Suppressor macrophage treated with lipopolysaccharide for 4 hours (primary cell): ENCODE data around the gene YEATS2.
A peak's percentile ranks its signal among the peaks of the same experiment; 100 is the strongest.

Source experiments
- DNase-seq: peaks from one replicate; pipeline ENCODE4 v3.0.0-alpha.2; 2020

YEATS2 gene

DNA sequence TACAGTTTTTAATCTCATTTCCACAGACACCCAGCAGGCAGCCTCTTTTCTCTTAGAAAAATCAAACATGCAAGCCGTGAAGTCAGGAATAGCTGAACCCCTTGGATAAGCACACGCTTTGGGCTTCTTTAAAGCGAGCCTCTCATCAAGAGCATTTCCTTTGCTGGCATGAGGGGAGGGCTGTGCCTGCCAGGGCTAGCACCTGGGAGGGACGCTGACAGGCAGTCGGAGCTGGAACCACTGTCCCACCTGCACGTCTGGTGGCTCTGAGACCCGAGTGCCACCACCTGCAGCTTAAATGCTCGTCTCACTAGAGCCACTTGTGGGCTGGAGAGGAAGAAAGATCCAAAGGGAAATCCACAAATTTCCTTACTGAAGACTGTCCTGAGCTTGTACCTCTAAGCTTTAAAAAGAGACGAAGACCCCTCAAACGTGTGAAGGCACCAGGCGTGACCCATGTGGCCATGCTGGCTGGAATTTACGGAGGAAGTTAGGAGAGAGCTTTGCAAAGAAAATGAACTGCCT, 118.4 kb downstream of the YEATS2 start:
- no peak for DNase-seq

- DNase-seq: no peak
These were observed 119.3 kb downstream of the YEATS2 start for GRCh38 chr3:183816681-183817510.

DNA sequence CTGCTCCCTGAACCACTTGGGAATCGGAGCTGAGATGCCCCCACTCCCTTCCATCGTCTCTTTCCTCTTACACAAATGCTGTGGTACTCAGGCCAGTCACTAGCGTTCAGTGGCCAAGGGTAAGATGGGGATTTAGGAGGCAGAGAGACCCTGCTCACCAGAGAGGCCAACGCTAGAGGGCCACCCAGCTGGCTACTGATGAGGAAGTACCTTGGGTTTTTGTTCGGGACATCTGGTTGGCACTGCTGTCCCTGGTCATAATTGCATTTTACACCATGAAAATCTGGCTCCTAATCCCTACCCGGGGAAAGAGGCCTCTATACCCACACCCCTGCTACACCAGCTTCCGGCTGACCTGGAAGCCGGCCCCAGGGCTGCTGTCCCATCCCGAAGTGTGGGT, 120.0 kb downstream of the YEATS2 start:
- DNase-seq: no peak

DNA sequence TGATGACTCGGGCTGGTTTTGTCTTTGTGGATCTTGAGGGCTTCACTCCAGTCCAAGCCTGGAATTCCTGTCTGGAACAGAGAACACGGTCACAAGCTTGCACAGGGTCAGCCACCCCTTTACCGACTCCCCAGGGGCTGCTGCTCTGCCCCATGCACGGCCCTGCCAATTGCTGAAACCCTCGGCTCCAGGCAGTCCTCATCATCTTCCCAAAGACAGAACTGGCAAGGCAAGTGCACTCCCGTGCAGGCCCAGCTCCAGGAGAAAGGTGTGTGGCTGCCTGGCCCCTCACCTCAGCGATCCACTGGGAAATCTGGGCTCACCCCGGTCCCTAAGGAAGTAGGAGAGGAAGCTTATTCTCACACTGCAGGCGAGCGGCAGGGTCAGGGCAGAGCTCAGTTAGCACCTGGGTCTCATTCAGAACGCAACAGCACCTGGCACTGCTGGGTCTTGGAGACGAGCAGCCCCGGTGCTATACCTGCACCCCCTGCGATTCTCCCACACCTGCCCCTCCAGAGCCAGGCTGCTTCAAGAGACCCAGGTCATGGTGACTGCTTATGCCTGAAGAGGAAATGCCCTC, 120.5 kb downstream of the YEATS2 start:
- no peak for DNase-seq

DNA sequence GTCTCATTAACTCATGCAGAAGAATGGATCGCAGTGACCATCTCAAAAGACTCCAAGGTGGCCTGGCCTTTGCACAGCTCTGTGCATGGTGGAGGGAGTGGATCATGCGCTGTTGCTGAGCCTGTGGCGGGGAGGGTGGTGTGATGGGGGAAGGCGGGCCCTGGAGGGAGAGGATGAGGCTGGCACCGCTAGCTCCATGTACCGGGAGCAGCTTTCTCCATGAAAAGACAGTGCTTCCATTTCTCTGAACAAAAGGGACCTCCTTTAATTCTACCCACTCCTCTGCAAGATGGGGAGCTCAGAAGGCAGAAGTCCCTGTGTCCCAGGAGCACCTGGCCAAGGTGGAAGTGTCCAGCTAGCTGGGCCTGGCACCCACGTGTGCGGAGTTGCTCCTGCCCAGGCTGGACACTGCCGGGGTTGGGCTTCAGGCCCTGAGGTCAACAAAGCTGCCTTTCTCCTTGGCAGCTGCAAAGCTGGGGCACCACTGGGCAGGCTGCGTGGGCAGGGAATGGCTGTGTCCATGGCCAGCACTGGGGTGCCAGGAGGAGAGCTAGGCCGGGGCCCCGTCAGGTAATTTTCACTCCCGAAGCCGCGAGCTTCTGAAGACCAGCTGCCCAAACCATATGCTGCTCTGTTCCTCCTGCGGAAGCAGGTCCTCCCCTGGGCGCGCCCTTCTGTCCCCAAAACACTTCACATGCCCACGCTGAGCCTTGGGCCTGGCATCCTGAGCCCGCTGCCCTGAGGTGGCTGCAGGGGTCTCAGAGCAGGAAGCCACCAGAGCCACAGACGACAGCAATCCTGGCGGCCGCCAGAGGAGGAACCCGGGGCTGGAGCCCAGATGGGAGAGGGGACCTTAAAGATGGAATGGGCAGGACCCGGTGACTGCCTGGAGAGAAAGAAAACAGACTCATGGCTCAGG, 121.4 kb downstream of the YEATS2 start:
- DNase-seq: no peak

DNA sequence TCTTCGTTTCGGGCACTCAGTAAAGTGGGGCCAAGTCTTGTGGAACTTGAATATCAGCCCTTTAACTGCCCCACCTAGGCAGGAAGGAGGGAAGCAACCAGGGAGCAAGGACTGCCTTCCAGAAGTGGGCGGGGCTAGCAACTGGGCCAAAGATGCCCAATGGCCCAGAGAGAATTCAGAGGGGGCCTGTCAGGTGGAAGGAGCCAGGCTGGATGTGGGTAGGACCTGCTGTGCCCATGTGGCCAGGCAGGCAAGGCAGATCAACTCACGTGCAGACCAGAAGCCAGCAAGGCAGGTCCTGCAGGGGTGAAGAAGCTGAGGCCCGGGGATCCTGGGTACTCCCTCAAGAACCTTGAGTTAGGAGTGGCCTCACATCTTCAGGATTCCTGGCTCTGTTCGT, 122.2 kb downstream of the YEATS2 start:
- DNase-seq: no peak

- DNase-seq: no peak
These were observed 125.0 kb downstream of the YEATS2 start for GRCh38 chr3:183822631-183823030.

GRCh38 chr3:183823963-183824362, 126.4 kb downstream of the YEATS2 start:
- DNase-seq: no peak

GRCh38 chr3:183824761-183825455, 127.3 kb downstream of the YEATS2 start:
- DNase-seq: peak; percentile 31

- DNase-seq: peak; percentile 60
These were observed 128.0 kb downstream of the YEATS2 start, which contains the start of gene MAP6D1 for GRCh38 chr3:183825456-183826161. Gene MAP6D1 (minus strand): TSS chr3:183825577. CDS start chr3:183825547, 30 bp downstream.

DNA sequence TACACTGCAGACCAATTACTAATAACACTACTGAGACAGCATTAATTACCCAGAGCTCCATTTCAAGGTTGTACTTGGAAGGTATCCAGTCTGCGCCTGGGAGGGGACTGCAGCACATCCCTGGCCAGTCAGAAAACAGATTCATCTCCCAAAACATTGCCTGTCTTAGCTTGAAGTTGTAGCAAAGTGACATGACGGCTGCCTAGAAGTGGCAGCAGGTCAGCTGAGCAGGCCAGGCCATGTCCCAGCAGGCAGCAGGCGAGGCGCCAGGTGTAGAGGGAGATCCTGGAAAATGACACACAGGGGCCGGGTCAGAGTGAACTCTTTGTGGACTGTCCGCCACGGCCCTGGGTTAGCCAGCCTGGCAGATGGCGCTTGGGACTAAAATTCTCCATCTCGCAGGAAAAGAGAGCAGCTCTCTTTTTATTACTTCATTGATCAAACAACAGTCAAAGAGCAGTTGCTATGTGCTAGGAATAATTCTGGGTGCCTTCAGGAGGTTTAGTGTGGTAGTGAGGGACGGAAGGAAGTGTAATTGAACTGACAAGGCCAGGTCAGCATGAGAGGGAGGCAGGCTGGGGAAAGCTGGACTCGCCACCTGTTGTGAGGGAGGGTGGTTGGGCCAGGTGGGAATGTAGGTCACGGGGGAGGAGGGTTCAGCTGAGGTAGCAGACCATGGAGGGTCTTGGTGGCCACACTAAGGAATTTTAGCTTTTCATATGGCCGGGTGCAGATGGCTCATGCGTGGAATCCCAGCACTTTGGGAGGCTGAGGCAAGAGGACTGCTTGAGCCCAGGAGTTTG, 129.1 kb downstream of the YEATS2 start:
- no peak for DNase-seq

GRCh38 chr3:183827809-183828537, 130.4 kb downstream of the YEATS2 start:
- DNase-seq: no peak

- DNase-seq: no peak
These were observed 130.9 kb downstream of the YEATS2 start for GRCh38 chr3:183828538-183828870.

DNA sequence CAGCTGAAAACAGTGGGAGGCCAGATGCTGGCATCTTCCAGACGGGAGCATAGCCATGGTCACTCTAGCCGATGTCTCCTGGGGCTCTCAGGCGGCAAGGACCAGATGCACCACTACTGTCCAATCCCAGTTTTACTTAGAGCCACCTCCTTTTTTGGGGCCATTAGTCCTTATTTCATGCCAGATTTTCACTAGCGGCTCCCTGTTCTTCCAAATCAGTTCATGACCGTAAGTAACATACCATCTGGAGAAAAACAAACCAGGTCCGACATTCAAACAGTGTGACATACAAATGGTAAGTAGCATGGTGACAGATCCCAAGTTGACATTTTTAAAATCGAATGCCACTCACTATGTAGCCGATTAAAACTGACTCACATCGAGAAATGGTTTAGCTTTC, 131.9 kb downstream of the YEATS2 start:
- DNase-seq: no peak

GRCh38 chr3:183830187-183830586, 132.6 kb downstream of the YEATS2 start:
- no peak for DNase-seq

DNA sequence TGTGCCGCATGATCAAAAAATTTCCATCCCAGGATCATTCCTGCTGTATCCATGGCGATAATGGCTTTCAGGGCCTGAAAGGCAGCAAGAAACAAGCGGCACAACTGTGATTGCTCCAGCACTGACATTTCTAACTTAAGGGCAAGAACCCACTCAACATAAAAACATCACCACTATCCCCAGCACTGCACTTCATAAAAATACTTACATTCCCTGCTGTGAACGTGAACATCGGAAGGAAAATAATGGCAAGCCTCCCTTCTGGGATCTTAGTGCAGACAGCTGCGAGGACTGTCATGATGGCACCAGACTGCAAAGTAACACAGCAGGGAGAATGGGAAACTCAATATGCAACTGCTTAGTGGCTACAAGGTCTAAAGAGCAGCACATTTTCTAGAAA, 135.9 kb downstream of the YEATS2 start:
- no peak for DNase-seq

DNA sequence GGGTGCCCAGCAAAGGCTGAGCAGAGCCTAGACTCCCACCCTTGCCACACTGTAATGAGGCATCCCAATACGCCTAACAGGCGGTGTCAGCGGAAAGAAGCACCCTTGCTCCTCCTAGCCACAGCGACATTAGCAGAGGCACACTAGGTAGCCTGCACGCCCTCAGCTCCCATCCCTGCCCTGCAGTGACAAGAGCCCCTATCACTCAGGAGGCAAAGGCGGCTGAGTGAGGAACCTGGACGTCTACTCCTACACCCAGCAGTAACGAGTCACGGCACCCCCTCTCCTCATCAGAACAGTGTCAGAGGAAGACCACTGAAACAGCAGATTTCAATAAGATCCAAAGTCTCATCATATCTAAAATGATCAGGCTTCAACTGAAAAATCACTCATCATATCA, 139.8 kb downstream of the YEATS2 start:
- no peak for DNase-seq

DNA sequence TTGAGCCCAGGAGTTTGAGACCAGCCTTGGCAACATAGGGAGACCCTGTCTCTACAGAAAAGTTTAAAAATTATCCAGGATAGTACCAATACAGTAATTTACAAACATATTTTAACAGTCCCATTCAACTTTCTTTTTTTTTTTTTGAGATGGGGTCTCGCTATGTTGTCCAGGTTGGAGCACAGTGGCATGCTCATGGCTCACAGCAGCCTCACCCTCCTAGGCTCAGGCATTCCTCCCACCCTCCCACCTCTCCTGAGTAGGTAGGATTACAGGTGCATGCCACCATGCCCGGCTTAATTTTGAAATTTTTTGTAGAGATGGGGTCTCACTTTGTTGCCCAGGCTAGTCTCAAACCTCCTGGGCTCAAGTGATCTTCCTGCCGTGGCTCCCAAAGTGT, 140.3 kb downstream of the YEATS2 start:
- DNase-seq: no peak

DNA sequence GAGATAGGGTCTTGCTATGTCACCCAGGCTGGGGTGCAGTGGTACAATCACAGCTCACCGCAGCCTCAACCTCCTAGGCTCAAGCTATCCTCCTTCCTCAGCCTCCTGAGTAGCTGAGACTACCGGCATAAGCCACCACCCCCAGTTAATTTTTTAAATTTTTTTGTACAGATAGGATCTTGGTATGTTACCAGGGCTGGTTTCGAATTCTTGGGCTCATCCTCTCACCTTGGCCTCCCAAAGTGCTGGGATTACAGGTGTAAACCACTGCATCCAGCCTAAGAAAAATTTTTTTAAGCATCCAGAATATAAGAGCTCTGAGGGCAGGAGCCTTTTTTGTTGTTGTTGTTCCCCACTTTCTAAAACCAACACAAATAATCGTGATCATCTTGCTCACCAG, 142.2 kb downstream of the YEATS2 start:
- no peak for DNase-seq

DNA sequence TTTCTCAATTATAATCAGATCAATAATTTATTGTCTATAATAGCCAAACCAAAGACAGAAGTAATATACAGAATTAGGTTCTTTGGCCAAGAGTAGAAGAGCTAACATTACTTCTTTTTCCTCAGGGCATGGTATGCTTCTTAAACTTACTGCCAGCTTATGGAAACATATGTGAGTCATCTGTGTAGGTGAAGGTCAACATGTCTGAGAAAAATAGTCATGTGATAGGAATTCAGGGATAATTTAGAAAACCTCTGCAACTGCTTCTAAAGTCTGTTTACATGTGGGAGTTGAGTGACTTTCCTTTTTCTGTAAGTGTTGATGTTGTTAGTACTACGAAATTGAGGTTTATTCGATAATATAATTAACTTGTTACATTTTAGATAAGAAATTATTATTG, 147.0 kb downstream of the YEATS2 start:
- DNase-seq: peak; percentile 39
